Measurements from ENCODE around the gene FXYD7. TPM values are rescaled to one million over a fixed set of nuclear protein-coding genes. Genes with fewer than 3 reads are reported as not detected.

FXYD7 gene
- total and polyA plus RNA-seq, 2 of the 13 experiments (the other 11 are each of a cell fraction or from before 2014, with no cell fraction given), result 0.55 TPM; not detected in 1

GRCh38 chr19:35159606-35160005 is 16.6 kb downstream of the FXYD7 start (continued):
- TF ChIP-seq, protein P1, sequence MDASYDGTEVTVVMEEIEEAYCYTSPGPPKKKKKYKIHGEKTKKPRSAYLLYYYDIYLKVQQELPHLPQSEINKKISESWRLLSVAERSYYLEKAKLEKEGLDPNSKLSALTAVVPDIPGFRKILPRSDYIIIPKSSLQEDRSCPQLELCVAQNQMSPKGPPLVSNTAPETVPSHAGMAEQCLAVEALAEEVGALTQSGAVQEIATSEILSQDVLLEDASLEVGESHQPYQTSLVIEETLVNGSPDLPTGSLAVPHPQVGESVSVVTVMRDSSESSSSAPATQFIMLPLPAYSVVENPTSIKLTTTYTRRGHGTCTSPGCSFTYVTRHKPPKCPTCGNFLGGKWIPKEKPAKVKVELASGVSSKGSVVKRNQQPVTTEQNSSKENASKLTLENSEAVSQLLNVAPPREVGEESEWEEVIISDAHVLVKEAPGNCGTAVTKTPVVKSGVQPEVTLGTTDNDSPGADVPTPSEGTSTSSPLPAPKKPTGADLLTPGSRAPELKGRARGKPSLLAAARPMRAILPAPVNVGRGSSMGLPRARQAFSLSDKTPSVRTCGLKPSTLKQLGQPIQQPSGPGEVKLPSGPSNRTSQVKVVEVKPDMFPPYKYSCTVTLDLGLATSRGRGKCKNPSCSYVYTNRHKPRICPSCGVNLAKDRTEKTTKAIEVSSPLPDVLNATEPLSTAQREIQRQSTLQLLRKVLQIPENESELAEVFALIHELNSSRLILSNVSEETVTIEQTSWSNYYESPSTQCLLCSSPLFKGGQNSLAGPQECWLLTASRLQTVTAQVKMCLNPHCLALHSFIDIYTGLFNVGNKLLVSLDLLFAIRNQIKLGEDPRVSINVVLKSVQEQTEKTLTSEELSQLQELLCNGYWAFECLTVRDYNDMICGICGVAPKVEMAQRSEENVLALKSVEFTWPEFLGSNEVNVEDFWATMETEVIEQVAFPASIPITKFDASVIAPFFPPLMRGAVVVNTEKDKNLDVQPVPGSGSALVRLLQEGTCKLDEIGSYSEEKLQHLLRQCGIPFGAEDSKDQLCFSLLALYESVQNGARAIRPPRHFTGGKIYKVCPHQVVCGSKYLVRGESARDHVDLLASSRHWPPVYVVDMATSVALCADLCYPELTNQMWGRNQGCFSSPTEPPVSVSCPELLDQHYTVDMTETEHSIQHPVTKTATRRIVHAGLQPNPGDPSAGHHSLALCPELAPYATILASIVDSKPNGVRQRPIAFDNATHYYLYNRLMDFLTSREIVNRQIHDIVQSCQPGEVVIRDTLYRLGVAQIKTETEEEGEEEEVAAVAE (CRISPR knock-in tag; IDR thresholded peaks at IDR 0.05; ENCODE audit: borderline replicate concordance), result no peak
- no peak for TF ChIP-seq PCBP2 (optimal IDR thresholded peaks at IDR 0.05; ENCODE audit: low read depth, low read length, poor library complexity, severe bottlenecking)
- peak; percentile 38; the same call in 1 of the 2 replicates for TF ChIP-seq ZMYM3 (CRISPR knock-in tag; IDR thresholded peaks at IDR 0.05)
- TF ChIP-seq, protein P2, sequence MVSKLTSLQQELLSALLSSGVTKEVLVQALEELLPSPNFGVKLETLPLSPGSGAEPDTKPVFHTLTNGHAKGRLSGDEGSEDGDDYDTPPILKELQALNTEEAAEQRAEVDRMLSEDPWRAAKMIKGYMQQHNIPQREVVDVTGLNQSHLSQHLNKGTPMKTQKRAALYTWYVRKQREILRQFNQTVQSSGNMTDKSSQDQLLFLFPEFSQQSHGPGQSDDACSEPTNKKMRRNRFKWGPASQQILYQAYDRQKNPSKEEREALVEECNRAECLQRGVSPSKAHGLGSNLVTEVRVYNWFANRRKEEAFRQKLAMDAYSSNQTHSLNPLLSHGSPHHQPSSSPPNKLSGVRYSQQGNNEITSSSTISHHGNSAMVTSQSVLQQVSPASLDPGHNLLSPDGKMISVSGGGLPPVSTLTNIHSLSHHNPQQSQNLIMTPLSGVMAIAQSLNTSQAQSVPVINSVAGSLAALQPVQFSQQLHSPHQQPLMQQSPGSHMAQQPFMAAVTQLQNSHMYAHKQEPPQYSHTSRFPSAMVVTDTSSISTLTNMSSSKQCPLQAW (CRISPR knock-in tag; IDR thresholded peaks at IDR 0.05), result no peak
- TF ChIP-seq RAD21 (CRISPR knock-in tag; IDR thresholded peaks at IDR 0.05), result no peak
- no peak for TF ChIP-seq SMARCE1 (IDR thresholded peaks at IDR 0.05; ENCODE audit: borderline replicate concordance)

All from HepG2 (cell line).